HepG2 (cell line): ENCODE measurements around the gene LRIG1. TPM values are rescaled to one million over a fixed set of nuclear protein-coding genes. Genes with fewer than 3 reads are reported as not detected.

ENCODE experiments used
- BRCA1 ChIP-seq: sonication (generic); formaldehyde crosslinking; IDR thresholded peaks from 2 replicates; pipeline ENCODE4 v1.4.0; 2020; ENCODE audit warnings: missing genetic modification reagents
- PHF20 ChIP-seq: sonication (generic); formaldehyde crosslinking; IDR thresholded peaks from 2 replicates; pipeline ENCODE4 v1.5.0; 2020; ENCODE audit warnings: mild to moderate bottlenecking, missing genetic modification reagents
- ZFP37 ChIP-seq: sonication (generic); formaldehyde crosslinking; IDR thresholded peaks from 2 replicates; pipeline ENCODE4 v1.4.0; 2020; ENCODE audit warnings: missing genetic modification reagents, borderline replicate concordance
- ZNF124 ChIP-seq: sonication (generic); formaldehyde crosslinking; IDR thresholded peaks from 2 replicates; pipeline ENCODE4 v1.4.0; 2020; ENCODE audit warnings: missing genetic modification reagents
- ZNF33B ChIP-seq: sonication (generic); formaldehyde crosslinking; IDR thresholded peaks from 2 replicates; pipeline ENCODE4 v1.5.1; 2020; ENCODE audit warnings: mild to moderate bottlenecking, missing genetic modification reagents
- ZNF776 ChIP-seq: sonication (generic); formaldehyde crosslinking; IDR thresholded peaks from 2 replicates; pipeline ENCODE4 v1.4.0; 2020; ENCODE audit warnings: mild to moderate bottlenecking, missing genetic modification reagents
- polyA plus RNA-seq, 8 experiments: library from polyadenylated mRNA; depleted of rRNA in 3 of 8; stranded (reverse) in 7 of 8; unstranded in 1 of 8; fragments of >200 nt; fragmentation: Illumina TruSeq in 4 of 8; extraction: Trizol in 4 of 8; gene quantifications; 2 replicates each; pipeline versions ENCODE4 v1.2.1 to v1.2.3, GENCODE V29; 2011 to 2016; ENCODE audit warnings: low read depth in 4 of 8, missing spikeins in 1 of 8, mixed read lengths in 1 of 8; ENCODE audit not compliant: insufficient read depth in 1 of 8
- total RNA-seq, 5 experiments: library from RNA; depleted of rRNA; stranded (reverse); fragments of >200 nt; fragmentation: Illumina TruSeq; extraction: Trizol; gene quantifications; 2 replicates each; pipeline ENCODE4 v1.2.3, GENCODE V29; 2016; ENCODE audit warnings: low read depth in 1 of 5
- TF ChIP-seq, protein P1 (sequence below): sonication (generic); formaldehyde crosslinking; IDR thresholded peaks from 2 replicates; pipeline ENCODE4 v1.5.0; 2020; ENCODE audit warnings: mild to moderate bottlenecking, missing genetic modification reagents, borderline replicate concordance
- TF ChIP-seq, protein P2 (sequence below): IDR thresholded peaks from 2 replicates; pipeline ENCODE4 v1.6.1; 2016; ENCODE audit warnings: low read depth, borderline replicate concordance

Gene LRIG1
- total and polyA plus RNA-seq, 2 of the 13 experiments (the other 11 are each of a cell fraction or from before 2014, with no cell fraction given) = 17.8 to 24.8 TPM

DNA sequence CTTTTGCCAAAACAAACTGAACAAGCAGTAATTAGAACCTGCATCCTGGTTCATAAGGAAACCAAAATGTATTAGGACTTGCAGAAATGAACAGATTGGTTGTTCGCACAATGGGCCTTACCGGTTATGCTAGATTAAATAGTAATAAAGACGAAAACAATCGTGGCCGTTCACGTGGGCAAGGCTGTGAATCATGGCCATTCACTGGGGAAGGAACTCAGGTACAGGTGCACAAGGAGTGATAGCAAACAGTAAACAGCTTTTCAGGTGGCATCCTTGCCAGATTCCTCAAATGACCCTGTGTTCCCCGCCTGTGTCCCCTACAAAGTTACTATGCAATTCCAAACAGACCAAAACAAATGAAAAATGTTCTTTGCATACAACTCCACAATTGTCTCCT lies 8.2 kb downstream of the LRIG1 start (continued):
- TF ChIP-seq, protein P1, sequence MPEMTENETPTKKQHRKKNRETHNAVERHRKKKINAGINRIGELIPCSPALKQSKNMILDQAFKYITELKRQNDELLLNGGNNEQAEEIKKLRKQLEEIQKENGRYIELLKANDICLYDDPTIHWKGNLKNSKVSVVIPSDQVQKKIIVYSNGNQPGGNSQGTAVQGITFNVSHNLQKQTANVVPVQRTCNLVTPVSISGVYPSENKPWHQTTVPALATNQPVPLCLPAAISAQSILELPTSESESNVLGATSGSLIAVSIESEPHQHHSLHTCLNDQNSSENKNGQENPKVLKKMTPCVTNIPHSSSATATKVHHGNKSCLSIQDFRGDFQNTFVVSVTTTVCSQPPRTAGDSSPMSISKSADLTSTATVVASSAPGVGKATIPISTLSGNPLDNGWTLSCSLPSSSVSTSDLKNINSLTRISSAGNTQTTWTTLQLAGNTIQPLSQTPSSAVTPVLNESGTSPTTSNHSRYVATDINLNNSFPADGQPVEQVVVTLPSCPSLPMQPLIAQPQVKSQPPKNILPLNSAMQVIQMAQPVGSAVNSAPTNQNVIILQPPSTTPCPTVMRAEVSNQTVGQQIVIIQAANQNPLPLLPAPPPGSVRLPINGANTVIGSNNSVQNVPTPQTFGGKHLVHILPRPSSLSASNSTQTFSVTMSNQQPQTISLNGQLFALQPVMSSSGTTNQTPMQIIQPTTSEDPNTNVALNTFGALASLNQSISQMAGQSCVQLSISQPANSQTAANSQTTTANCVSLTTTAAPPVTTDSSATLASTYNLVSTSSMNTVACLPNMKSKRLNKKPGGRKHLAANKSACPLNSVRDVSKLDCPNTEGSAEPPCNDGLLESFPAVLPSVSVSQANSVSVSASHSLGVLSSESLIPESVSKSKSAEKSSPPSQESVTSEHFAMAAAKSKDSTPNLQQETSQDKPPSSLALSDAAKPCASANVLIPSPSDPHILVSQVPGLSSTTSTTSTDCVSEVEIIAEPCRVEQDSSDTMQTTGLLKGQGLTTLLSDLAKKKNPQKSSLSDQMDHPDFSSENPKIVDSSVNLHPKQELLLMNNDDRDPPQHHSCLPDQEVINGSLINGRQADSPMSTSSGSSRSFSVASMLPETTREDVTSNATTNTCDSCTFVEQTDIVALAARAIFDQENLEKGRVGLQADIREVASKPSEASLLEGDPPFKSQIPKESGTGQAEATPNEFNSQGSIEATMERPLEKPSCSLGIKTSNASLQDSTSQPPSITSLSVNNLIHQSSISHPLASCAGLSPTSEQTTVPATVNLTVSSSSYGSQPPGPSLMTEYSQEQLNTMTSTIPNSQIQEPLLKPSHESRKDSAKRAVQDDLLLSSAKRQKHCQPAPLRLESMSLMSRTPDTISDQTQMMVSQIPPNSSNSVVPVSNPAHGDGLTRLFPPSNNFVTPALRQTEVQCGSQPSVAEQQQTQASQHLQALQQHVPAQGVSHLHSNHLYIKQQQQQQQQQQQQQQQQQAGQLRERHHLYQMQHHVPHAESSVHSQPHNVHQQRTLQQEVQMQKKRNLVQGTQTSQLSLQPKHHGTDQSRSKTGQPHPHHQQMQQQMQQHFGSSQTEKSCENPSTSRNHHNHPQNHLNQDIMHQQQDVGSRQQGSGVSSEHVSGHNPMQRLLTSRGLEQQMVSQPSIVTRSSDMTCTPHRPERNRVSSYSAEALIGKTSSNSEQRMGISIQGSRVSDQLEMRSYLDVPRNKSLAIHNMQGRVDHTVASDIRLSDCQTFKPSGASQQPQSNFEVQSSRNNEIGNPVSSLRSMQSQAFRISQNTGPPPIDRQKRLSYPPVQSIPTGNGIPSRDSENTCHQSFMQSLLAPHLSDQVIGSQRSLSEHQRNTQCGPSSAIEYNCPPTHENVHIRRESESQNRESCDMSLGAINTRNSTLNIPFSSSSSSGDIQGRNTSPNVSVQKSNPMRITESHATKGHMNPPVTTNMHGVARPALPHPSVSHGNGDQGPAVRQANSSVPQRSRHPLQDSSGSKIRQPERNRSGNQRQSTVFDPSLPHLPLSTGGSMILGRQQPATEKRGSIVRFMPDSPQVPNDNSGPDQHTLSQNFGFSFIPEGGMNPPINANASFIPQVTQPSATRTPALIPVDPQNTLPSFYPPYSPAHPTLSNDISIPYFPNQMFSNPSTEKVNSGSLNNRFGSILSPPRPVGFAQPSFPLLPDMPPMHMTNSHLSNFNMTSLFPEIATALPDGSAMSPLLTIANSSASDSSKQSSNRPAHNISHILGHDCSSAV (CRISPR knock-in tag) = no peak
- no peak for TF ChIP-seq ZNF776 (CRISPR knock-in tag)
- TF ChIP-seq ZNF33B (CRISPR knock-in tag) = no peak
- no peak for TF ChIP-seq ZFP37
- no peak for TF ChIP-seq BRCA1
- no peak for TF ChIP-seq ZNF124 (CRISPR knock-in tag)
- no peak for TF ChIP-seq PHF20
- TF ChIP-seq, protein P2, sequence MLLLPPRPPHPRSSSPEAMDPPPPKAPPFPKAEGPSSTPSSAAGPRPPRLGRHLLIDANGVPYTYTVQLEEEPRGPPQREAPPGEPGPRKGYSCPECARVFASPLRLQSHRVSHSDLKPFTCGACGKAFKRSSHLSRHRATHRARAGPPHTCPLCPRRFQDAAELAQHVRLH (CRISPR knock-in tag) = no peak
